Epithelial cell of proximal tubule (primary cell): ENCODE data around the gene MALT1. TPM values are rescaled to one million over a fixed set of nuclear protein-coding genes. Genes with fewer than 3 reads are reported as not detected.
A peak's percentile ranks its signal among the peaks of the same experiment; 100 is the strongest.

Experiments
- DNase-seq: peaks from one replicate; pipeline ENCODE4 v3.0.0-alpha.2; 2011; ENCODE audit warnings: low read depth
- H3K4me3 ChIP-seq: 2 replicates; pipeline ENCODE4 v1.5.1; 2011; ENCODE audit warnings: low read depth, mild to moderate bottlenecking, low read length
- total RNA-seq: library from RNA; depleted of rRNA; stranded (reverse); fragments of >200 nt; gene quantifications from 2 replicates; pipeline ENCODE4 v1.2.3, GENCODE V29; 2015
- TF ChIP-seq, protein P1 (sequence below): conservative IDR thresholded peaks from 2 replicates; pipeline ENCODE4 v1.5.1; 2012; ENCODE audit warnings: low read depth, mild to moderate bottlenecking, low read length

Gene MALT1
- total RNA-seq, 1 donor from 2014 or later = 47.7 TPM

DNA sequence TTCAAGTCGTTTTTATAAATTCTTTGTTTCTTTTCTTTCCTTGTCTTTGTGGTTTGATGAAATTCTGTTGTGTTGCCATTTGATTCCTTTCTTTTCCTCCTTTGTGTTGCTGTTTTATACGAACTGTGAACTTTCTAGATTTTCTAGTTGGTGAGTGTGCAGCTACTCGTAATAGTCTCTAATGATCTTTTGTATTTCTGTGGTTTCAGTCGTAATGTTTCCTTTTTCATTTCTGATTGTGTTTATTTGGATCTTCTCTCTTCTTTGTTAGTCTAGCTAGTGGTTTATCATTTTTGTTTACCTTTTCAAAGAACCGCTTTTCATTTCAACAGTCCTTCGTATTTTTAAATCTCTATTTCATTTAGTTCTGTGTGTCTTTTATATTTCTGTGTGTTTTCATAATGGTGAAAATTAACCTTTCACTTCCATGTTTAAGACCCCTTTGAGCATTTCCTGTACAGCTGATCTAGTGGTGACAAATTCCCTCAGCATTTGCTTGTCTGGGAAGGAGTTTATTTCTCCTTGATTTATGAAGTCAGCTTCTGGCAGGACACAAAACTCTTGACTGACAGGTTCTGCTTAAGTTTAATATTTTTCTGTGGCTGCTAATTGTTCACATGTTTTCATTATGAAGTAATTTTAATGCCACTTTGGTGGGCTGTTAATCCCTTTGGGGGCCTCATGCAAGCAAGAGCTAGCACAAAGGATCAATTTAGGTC, 16.2 kb upstream of the MALT1 start:
- DNase-seq = no peak
- no peak overlapping the region for H3K4me3 ChIP-seq
- TF ChIP-seq, protein P1, sequence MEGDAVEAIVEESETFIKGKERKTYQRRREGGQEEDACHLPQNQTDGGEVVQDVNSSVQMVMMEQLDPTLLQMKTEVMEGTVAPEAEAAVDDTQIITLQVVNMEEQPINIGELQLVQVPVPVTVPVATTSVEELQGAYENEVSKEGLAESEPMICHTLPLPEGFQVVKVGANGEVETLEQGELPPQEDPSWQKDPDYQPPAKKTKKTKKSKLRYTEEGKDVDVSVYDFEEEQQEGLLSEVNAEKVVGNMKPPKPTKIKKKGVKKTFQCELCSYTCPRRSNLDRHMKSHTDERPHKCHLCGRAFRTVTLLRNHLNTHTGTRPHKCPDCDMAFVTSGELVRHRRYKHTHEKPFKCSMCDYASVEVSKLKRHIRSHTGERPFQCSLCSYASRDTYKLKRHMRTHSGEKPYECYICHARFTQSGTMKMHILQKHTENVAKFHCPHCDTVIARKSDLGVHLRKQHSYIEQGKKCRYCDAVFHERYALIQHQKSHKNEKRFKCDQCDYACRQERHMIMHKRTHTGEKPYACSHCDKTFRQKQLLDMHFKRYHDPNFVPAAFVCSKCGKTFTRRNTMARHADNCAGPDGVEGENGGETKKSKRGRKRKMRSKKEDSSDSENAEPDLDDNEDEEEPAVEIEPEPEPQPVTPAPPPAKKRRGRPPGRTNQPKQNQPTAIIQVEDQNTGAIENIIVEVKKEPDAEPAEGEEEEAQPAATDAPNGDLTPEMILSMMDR = no peak

DNA sequence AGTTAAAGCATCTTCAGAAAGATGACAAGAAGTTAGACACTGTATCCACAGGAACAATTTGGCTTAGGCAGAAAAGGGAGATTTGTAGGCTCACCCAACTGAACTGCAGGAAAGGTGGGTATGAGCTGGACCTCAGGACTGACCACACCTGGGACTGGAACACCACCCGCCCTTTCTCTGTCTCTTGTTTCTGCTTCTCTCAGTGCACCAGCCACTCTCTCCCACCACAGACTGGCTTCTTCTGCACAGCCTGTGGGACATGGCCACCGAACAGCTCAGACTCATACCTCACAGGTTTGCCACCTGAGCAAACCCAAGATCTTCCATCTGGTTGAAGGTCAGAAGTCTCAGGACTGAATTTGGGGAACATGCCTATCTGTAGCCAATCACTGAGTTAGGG, 14.2 kb upstream of the MALT1 start:
- no peak for DNase-seq
- TF ChIP-seq, protein P1 = no peak
- H3K4me3 ChIP-seq = no peak overlapping the region

DNA sequence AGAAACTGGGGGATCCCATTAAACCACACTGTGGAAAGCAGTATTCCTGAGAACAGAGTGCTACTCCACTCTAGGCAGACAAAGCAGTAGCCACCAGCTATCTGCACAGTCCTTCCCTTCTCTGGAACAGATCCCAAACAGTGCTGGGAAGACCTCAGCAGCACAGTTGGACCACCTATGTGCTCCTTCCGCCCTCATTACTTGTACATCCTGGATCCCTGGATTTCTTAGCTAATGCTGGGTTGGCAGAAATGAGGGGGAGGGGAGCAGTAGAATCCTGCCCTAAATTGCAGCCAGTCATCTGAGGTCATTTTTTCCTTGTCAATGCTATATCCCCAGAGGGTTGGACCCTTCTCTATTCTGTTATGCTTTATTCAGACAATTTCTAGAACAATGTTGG, 13.8 kb upstream of the MALT1 start:
- no peak overlapping the region for H3K4me3 ChIP-seq
- no peak for DNase-seq
- TF ChIP-seq, protein P1 = no peak

DNA sequence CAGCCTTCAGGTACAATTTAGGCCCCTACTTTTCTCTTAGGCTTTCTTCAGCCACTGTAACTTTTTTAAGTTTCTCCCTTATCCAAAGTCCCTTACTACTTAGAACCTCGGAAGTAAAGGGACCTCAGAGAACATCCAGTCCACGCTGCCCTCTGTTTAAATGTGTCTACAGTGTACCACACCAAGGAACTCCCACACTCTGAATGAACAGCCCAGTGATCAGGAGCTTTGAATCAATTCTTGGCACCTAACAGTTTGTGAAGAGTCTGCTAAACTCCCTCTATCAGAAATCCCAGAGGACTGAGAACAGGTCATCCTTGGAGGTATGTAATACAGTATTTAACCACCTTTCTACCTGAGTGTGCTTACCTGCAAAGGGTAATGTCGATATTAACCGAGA, 11.6 kb upstream of the MALT1 start:
- TF ChIP-seq, protein P1 = no peak

DNA sequence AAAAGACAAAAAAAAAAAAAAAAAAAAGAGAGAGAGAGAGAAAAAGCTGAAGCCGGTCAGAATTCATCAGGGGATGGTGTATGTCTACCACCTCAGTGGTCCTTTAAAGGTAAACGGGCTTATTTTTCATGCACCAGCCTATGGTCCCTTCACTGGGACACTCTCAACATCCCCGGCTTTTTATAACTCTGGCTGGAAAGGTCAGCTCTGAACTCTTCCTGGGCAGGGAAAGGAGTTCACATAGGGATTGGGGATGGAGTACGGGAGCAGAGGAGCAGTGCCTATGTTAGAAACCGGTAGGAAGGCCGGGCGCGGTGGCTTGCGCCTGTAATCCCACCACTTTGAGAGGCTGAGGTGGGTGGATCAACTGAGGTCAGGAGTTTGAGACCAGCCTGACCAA, 10.3 kb upstream of the MALT1 start:
- TF ChIP-seq, protein P1 = no peak
- no peak for DNase-seq
- H3K4me3 ChIP-seq = no peak overlapping the region

More for the DNA sequence above, 11.6 kb upstream of the MALT1 start:
- no peak overlapping the region for H3K4me3 ChIP-seq
- no peak for DNase-seq

DNA sequence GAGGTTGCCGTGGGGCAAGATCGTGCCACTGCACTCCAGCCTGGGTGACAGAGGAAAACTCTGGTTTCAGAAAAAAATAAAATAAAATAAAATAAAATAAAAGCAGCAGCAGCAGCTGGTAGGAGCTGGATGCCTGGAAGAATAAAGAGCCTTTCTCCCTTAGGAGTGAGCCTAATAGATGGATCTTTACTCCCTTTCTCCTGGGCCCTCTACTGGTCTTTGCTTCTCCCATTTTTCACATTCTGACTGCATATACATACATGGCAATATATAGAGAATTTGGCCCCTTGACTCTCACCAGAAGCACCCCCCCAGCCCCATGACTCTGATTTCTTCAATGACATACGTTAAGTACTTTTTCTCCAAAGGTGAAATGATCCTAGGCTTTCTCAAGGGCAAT, 9.8 kb upstream of the MALT1 start:
- TF ChIP-seq, protein P1 = peak; percentile 31
- no peak for DNase-seq
- no peak overlapping the region for H3K4me3 ChIP-seq

DNA sequence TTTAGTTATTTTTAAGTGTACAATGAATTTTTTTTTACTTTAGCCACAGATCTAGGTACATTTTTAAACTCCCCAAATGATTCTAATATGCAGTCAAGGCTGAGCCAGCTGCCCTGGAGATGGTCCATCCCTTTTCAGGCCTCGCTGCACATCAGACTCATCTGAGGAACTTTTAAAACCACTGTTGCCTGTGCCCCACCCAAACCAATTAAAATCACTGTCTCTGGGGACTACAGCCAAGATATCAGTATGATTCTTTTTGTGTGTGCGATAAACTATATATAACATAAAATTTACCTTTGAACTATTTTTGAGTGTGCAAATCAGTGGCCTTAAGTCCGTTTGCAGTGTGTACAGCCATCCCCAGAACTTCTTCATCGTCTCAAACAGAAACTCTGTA, 9.1 kb upstream of the MALT1 start:
- H3K4me3 ChIP-seq = no peak overlapping the region
- TF ChIP-seq, protein P1 = no peak
- no peak for DNase-seq
